HG03280 (cell line): ENCODE data around the gene PRKAR1A.
"Not testable (repeated sequence)": the region's sequence is repeated elsewhere in the genome, so short reads cannot be mapped to it uniquely, and the experiment has no call there.

ENCODE experiments used
- ATAC-seq: cut with Tn5 transposase; IDR thresholded peaks from one replicate; pipeline ENCODE4 v1.9.1; 2021; ENCODE audit warnings: mild to moderate bottlenecking, moderate library complexity; ENCODE audit not compliant: unreplicated experiment

Gene PRKAR1A

GRCh38 chr17:68511254-68511670 is 968 bp upstream of the PRKAR1A start:
- ATAC-seq: no peak

- ATAC-seq: peak; percentile 48
These were observed 471 bp upstream of the PRKAR1A start for GRCh38 chr17:68511671-68512246.

- no peak for ATAC-seq
These were observed 787 bp downstream of the PRKAR1A start for GRCh38 chr17:68512960-68513474.

GRCh38 chr17:68513932-68514331 is 1.7 kb downstream of the PRKAR1A start:
- no peak for ATAC-seq

- ATAC-seq: no peak
These were observed 2.8 kb downstream of the PRKAR1A start for GRCh38 chr17:68514831-68515635.

GRCh38 chr17:68516732-68517131 is 4.5 kb downstream of the PRKAR1A start:
- ATAC-seq: no peak

- not testable (repeated sequence) for ATAC-seq
These were observed 5.4 kb downstream of the PRKAR1A start for GRCh38 chr17:68517605-68518004.

- no peak for ATAC-seq
These were observed 6.0 kb downstream of the PRKAR1A start for GRCh38 chr17:68518063-68518815.

GRCh38 chr17:68519051-68519450 is 6.8 kb downstream of the PRKAR1A start:
- ATAC-seq: not testable (repeated sequence)

GRCh38 chr17:68519911-68520310 is 7.7 kb downstream of the PRKAR1A start:
- ATAC-seq: no peak

GRCh38 chr17:68522266-68522665 is 10.0 kb downstream of the PRKAR1A start:
- no peak for ATAC-seq

GRCh38 chr17:68526548-68526947 is 14.3 kb downstream of the PRKAR1A start:
- no peak for ATAC-seq

GRCh38 chr17:68527314-68527713 is 15.1 kb downstream of the PRKAR1A start:
- no peak for ATAC-seq

GRCh38 chr17:68531252-68531651 is 19.0 kb downstream of the PRKAR1A start:
- no peak for ATAC-seq

- ATAC-seq: no peak
These were observed 20.6 kb downstream of the PRKAR1A start for GRCh38 chr17:68532826-68533225.

GRCh38 chr17:68533887-68534694 is 21.9 kb downstream of the PRKAR1A start:
- no peak for ATAC-seq

GRCh38 chr17:68534695-68535088 is 22.5 kb downstream of the PRKAR1A start:
- ATAC-seq: no peak

GRCh38 chr17:68535922-68536321 is 23.7 kb downstream of the PRKAR1A start:
- ATAC-seq: no peak

GRCh38 chr17:68539548-68540467 is 27.6 kb downstream of the PRKAR1A start:
- ATAC-seq: no peak

GRCh38 chr17:68540981-68541380 is 28.8 kb downstream of the PRKAR1A start:
- ATAC-seq: no peak
